Stimulated activated CD4-positive, alpha-beta T cell treated with anti-CD3 and anti-CD28 coated beads, Interleukin-4, amount 100 ng/mL, for 1 hour (primary cell): ENCODE results near the gene RNF166.

Experiments used
- DNase-seq: peaks from one replicate; pipeline ENCODE4 v3.0.0-alpha.2; 2020

The RNF166 gene

GRCh38 chr16:88691129-88691813 lies 14.9 kb downstream of the RNF166 start:
- DNase-seq: no peak

- no peak for DNase-seq
These were observed 15.7 kb downstream of the RNF166 start for GRCh38 chr16:88690341-88691128.

GRCh38 chr16:88688013-88688778 lies 18.0 kb downstream of the RNF166 start:
- DNase-seq: no peak

- no peak for DNase-seq
These were observed 18.6 kb downstream of the RNF166 start for GRCh38 chr16:88687676-88688012.

GRCh38 chr16:88687254-88687576 lies 19.0 kb downstream of the RNF166 start:
- DNase-seq: no peak

GRCh38 chr16:88686439-88687253 lies 19.6 kb downstream of the RNF166 start, which contains the start of gene SNAI3:
SNAI3 (minus strand) TSS chr16:88686507; CDS start chr16:88686406, 101 bp downstream.
- DNase-seq: peak; percentile 87

GRCh38 chr16:88686062-88686438 lies 20.2 kb downstream of the RNF166 start:
- DNase-seq: peak; percentile 54

GRCh38 chr16:88685156-88686061 lies 20.8 kb downstream of the RNF166 start:
- DNase-seq: peak; percentile 77

GRCh38 chr16:88684569-88685155 lies 21.5 kb downstream of the RNF166 start:
- DNase-seq: no peak

GRCh38 chr16:88681709-88682451 lies 24.3 kb downstream of the RNF166 start:
- DNase-seq: peak; percentile 67

GRCh38 chr16:88681084-88681680 lies 25.0 kb downstream of the RNF166 start:
- DNase-seq: no peak

- DNase-seq: no peak
These were observed 25.6 kb downstream of the RNF166 start for GRCh38 chr16:88680554-88681083.

GRCh38 chr16:88678224-88678979 lies 27.8 kb downstream of the RNF166 start:
- no peak for DNase-seq

GRCh38 chr16:88677721-88678120 lies 28.5 kb downstream of the RNF166 start:
- no peak for DNase-seq

- no peak for DNase-seq
These were observed 29.5 kb downstream of the RNF166 start for GRCh38 chr16:88676502-88677242.

GRCh38 chr16:88673716-88674379 lies 32.4 kb downstream of the RNF166 start:
- no peak for DNase-seq

GRCh38 chr16:88672776-88673175 lies 33.4 kb downstream of the RNF166 start:
- no peak for DNase-seq

GRCh38 chr16:88671806-88672205 lies 34.4 kb downstream of the RNF166 start:
- no peak for DNase-seq
